ENCODE results near the gene PAQR9. TPM values are rescaled to one million over a fixed set of nuclear protein-coding genes. Genes with fewer than 3 reads are reported as not detected.
A peak's percentile ranks its signal among the peaks of the same experiment; 100 is the strongest.

The PAQR9 gene
- total and polyA plus RNA-seq, 2 of the 13 experiments (the other 11 are each of a cell fraction or from before 2014, with no cell fraction given), result 3.7 to 10.3 TPM

GRCh38 chr3:142976621-142977398 is 13.3 kb upstream of the PAQR9 start (continued):
- TF ChIP-seq GPN1 (CRISPR knock-in tag; IDR thresholded peaks at IDR 0.05; ENCODE audit: borderline replicate concordance) (no peak), ISL2 (CRISPR knock-in tag; IDR thresholded peaks at IDR 0.05) (peak; percentile 44; the same call in 1 of the 2 replicates), SSRP1 (CRISPR knock-in tag; IDR thresholded peaks at IDR 0.05) (no peak), GATAD1 (CRISPR knock-in tag; IDR thresholded peaks at IDR 0.05) (0 out of 2 replicates have a peak, but pooled peaks have one; percentile 20), THAP8 (CRISPR knock-in tag; IDR thresholded peaks at IDR 0.05; ENCODE audit: borderline replicate concordance) (no peak), RFX5 (IDR thresholded peaks at IDR 0.05; ENCODE audit: low read depth, low read length) (no peak), HMG20A (CRISPR knock-in tag; IDR thresholded peaks at IDR 0.05; ENCODE audit: borderline replicate concordance) (peak; percentile 82; the same call in 1 of the 2 replicates), MAFF (IDR thresholded peaks at IDR 0.05; ENCODE audit: low read depth, low read length) (peak; percentile 60), PHF5A (CRISPR knock-in tag; IDR thresholded peaks at IDR 0.05; ENCODE audit: low read depth, unreplicated experiment) (no peak), SIX4 (CRISPR knock-in tag; IDR thresholded peaks at IDR 0.05) (no peak), ZNF674 (CRISPR knock-in tag; IDR thresholded peaks at IDR 0.05; ENCODE audit: low read depth) (no peak), ZNF614 (CRISPR knock-in tag; IDR thresholded peaks at IDR 0.05; ENCODE audit: borderline replicate concordance) (peak; percentile 44; the same call in 1 of the 2 replicates), ZNF276 (CRISPR knock-in tag; IDR thresholded peaks at IDR 0.05; ENCODE audit: low read depth) (no peak), ZNF124 (CRISPR knock-in tag; IDR thresholded peaks at IDR 0.05) (no peak), ZC3H4 (CRISPR knock-in tag; IDR thresholded peaks at IDR 0.05; ENCODE audit: borderline replicate concordance) (no peak), RBM39 (IDR thresholded peaks at IDR 0.05; ENCODE audit: low read depth, low read length, poor library complexity, severe bottlenecking) (no peak), ZNF652 (CRISPR knock-in tag; IDR thresholded peaks at IDR 0.05; ENCODE audit: borderline replicate concordance, low read depth) (0 out of 2 replicates have a peak, but pooled peaks have one; percentile 11), ZNF552 (CRISPR knock-in tag; IDR thresholded peaks at IDR 0.05; ENCODE audit: borderline replicate concordance) (no peak), ZNF513 (CRISPR knock-in tag; conservative IDR thresholded peaks at IDR 0.05) (no peak), ZNF616 (CRISPR knock-in tag; IDR thresholded peaks at IDR 0.05; ENCODE audit: low read depth) (no peak), EZH2 (conservative IDR thresholded peaks at IDR 0.05; ENCODE audit: low read depth, low read length) (no peak), ZNF121 (CRISPR knock-in tag; IDR thresholded peaks at IDR 0.05) (peak; percentile 79), ZNF496 (CRISPR knock-in tag; IDR thresholded peaks at IDR 0.05; ENCODE audit: insufficient replicate concordance) (no peak), LCORL (IDR thresholded peaks at IDR 0.05) (no peak), LCORL (CRISPR knock-in tag; IDR thresholded peaks at IDR 0.05) (no peak), MLLT10 (CRISPR knock-in tag; IDR thresholded peaks at IDR 0.05) (no peak), MEF2D (CRISPR knock-in tag; IDR thresholded peaks at IDR 0.05) (no peak)
